LoVo (cell line): ENCODE measurements around the gene AOC2.

Experiments
- DNase-seq: peaks from one replicate; pipeline ENCODE4 v3.0.0-alpha.2; 2016; ENCODE audit warnings: low spot score

Gene AOC2, protein sequence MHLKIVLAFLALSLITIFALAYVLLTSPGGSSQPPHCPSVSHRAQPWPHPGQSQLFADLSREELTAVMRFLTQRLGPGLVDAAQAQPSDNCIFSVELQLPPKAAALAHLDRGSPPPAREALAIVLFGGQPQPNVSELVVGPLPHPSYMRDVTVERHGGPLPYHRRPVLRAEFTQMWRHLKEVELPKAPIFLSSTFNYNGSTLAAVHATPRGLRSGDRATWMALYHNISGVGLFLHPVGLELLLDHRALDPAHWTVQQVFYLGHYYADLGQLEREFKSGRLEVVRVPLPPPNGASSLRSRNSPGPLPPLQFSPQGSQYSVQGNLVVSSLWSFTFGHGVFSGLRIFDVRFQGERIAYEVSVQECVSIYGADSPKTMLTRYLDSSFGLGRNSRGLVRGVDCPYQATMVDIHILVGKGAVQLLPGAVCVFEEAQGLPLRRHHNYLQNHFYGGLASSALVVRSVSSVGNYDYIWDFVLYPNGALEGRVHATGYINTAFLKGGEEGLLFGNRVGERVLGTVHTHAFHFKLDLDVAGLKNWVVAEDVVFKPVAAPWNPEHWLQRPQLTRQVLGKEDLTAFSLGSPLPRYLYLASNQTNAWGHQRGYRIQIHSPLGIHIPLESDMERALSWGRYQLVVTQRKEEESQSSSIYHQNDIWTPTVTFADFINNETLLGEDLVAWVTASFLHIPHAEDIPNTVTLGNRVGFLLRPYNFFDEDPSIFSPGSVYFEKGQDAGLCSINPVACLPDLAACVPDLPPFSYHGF

DNA sequence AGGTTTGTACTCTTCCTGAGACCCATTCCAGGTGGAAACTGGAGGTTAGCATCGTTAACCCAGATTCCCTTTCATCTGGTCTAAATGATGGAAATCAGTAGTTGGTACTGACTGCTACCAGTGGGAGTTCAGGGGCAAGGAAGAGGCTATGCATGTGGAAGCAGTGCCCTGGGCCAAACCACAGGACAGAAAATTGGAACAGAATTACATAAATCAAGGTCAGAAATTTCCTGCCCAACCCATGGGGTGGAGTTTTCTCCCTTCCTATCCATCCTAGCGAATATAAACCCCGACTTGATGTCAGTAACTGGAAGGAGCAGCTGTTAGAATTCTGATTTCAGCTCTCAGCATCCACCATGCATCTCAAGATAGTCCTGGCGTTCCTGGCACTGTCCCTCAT lies at the start of gene AOC2:
Gene AOC2, plus strand, starts transcription at position 310 of the 400 bp plus-strand sequence. Its CDS starts 47 bp downstream, at position 357.
- DNase-seq, result no peak

DNA sequence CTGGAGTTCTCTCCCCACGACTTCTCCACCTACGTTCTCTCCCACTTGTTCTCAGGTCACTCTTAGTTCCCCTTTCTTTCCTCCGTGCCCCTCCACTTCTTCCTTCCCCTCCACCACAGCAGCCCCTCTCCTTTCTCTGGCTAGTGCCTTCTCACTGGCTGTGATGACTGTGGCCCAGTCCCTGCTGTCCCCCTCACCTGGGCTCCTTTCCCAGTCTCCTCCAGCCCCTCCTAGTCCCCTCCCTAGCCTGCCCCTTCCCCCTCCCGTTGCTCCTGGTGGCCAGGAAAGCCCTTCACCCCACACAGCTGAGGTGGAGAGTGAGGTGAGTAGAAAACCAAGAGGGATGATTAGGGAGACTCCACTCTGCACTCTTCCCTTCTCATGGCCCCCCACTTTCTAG lies 49.3 kb upstream of the AOC2 start:
- no peak for DNase-seq

DNA sequence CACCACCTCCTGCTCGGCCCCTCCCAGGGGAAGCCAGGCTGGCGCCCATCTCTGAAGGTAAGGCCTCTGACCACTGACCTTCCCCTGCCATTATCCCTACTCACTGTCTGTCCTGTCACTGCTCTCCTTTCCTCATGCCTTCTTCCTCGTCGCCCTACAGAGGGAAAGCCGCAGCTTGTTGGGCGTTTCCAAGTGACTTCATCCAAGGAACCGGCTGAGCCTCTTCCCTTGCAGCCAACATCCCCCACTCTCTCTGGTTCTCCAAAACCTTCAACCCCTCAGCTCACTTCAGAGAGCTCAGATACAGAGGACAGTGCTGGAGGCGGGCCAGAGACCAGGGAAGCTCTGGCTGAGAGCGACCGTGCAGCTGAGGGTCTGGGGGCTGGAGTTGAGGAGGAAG lies 48.9 kb upstream of the AOC2 start:
- DNase-seq, result no peak

DNA sequence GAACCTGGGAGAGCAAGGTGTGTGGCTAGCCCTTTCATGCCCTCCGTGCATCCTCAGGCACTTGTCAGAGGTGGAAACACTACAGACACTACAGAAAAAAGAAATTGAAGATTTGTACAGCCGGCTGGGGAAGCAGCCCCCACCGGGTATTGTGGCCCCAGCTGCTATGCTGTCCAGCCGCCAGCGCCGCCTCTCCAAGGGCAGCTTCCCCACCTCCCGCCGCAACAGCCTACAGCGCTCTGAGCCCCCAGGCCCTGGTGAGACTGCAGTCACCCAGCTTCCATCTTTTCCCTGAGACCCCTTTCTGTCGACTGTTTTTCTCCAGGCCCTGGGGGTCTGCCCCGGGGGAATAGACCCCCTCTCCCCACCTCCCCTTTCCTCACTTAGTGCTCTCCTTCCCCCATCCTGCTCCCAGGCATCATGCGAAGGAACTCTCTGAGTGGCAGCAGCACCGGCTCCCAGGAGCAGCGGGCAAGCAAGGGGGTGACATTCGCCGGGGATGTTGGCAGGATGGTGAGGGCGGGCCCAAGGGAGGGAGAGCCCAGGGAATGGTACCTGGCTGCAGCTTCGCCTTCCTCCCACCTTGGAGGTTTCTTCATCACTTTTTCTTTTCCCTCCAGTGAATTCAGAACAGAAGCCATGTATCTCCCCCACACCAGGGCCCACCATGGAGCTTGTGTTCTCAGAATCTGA lies 48.2 kb upstream of the AOC2 start:
- no peak for DNase-seq

DNA sequence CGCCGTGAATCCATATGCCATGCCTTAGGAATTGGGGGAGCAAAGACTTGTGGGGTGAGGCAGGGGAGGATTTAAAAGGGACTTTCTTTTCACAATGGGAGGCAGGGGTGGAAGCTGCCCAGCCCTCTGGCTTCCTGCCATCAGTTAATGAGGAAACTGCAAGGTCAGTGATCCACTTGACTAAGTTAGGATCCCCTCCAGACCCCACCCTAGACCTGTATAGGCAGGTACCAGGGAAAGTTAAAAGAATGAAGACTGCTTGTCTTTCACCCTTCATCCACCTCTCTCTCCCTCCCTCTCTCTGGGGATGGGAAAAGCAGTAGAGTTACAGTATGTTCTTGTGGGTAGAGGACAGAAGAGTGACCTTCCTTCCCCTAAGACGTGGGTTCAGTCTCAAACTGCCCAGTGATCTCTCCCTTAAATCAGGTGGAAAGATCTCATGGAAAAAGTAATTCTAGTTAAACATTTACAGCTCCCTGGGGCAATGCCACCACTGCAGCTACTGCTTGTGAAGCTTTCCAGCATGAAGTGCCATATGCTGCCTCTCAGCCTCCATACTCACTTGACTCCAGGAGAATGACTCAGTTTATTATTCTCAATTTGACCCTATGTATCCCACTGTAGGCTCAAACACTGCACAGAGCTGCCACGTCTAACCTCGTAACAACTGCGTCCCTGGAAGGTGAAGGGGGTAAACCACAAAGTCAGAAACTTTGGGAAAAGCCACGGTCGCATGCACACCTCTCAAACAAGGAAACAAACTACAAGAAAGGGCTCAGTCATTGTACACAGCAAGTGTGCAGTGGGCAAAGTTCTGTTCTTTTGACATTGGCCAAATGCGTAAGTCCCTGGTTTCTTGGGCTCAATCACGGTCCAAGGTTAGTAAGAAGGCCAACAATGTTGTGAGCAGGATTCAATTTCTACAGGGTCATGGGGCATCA lies 47.0 kb upstream of the AOC2 start:
- peak; percentile 77 for DNase-seq

- DNase-seq, result no peak
These were observed 46.4 kb upstream of the AOC2 start for GRCh38 chr17:42798011-42798382.

DNA sequence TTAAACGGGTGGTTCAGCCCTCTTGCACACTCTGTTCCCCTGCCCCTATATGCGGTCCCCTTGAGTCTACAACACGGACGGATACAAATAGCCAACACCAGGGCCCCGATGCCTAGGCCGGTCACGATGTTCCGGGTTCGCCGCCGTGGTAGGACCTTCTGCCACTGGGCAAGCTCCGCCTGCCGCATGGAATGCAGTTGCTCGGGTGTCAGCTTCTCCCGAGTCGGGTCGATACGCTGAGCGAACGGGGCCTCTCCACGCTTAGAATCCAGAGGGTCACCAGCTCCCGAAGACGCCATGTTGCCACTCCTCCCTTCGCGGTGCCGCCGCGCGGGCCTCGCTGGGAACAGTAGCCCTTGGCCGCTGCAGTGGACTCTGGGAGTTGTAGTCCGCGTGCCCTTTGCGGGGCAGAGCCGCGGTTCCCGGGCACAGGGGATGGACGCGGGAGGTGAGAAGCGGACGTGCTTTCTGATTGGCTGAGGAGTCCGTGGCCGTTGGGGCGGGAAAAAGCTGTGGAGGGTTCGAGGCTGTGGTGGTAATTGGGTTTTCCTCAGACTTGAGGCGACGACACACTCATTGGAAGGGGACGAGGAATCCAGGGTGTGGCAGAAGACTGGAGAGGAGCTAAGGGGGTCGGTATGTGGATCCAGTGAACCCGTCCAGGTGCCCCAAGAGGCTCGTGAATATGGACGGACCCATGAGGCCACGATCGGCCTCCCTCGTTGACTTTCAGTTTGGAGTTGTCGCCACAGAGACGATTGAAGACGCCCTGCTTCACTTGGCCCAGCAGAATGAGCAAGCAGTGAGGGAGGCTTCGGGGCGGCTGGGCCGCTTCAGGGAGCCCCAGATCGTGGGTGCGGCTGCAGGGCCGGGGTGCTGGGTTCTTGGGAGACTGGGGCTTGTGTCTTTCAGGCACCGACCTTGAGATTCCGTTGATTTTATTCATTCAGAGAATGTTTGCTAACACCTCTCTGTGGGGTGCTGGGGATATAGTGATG lies 45.7 kb upstream of the AOC2 start, which contains the start of the genes CNTD1 and COA3:
Gene CNTD1, plus strand, starts transcription at position 479 of the 998 bp plus-strand sequence. Its CDS starts 207 bp downstream, at position 686.
Gene COA3, minus strand, starts transcription at position 322 of the 998 bp plus-strand sequence. Its CDS starts 23 bp downstream, at position 299.
- DNase-seq, result peak; percentile 89

DNA sequence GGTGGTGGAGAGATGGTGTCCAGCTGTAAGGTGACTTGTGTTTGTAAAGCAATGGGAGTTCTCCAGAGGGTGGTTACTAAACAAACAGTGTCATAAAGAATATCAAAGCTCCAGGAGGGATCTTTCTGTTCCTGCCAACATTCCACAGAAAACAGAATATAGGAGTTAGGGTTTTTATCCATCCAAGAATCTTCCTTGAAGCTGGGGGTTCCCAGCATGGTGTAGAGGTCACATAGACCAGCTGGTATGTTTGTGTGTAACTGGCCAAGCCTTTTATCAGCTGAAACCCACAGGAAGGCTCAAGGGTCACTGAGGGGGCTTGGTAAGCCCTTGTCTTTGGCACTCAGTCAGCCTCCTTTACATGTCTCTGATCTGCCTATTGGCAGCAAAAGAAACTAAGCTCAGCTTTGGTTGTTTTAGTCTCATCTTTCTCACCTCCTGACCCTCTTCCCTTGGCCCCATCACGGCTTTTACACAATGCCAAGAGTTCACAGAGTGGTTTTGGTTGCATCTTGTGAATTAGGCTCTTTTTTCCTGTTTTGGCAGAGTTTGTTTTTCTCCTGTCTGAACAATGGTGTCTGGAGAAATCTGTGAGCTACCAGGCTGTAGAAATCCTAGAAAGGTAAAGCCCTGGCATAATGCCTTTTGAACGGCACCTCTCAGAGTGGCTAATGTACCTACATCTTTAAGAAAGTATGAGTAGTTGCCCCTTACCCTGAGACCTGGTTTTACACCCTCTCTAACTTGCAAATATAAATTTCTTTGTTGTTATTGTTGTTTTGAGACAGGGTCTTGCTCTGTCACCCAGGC lies 41.1 kb upstream of the AOC2 start:
- DNase-seq, result peak; percentile 41

DNA sequence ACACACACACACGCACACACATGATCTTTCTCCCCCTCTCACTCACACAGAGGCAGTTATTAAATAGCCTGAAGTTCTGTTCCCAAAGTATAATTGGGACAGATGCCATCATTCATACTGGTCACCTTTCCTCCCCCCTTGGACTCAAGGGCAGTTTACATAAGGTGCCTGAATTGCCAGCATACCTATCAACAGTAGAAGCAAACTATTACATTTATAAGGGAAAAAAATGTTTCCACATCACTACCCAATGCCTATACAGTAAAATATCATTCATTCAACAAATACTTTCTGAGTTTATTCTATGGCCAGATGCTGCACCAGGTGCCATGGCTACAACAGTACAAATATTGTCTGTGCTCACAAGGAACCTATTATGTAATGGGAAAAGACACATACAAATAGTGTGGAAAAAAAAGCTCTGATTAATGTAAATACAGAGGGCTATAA lies 39.4 kb upstream of the AOC2 start:
- DNase-seq, result no peak

- DNase-seq, result no peak
These were observed 38.1 kb upstream of the AOC2 start for GRCh38 chr17:42806249-42806648.

- no peak for DNase-seq
These were observed 35.1 kb upstream of the AOC2 start for GRCh38 chr17:42809250-42809649.

DNA sequence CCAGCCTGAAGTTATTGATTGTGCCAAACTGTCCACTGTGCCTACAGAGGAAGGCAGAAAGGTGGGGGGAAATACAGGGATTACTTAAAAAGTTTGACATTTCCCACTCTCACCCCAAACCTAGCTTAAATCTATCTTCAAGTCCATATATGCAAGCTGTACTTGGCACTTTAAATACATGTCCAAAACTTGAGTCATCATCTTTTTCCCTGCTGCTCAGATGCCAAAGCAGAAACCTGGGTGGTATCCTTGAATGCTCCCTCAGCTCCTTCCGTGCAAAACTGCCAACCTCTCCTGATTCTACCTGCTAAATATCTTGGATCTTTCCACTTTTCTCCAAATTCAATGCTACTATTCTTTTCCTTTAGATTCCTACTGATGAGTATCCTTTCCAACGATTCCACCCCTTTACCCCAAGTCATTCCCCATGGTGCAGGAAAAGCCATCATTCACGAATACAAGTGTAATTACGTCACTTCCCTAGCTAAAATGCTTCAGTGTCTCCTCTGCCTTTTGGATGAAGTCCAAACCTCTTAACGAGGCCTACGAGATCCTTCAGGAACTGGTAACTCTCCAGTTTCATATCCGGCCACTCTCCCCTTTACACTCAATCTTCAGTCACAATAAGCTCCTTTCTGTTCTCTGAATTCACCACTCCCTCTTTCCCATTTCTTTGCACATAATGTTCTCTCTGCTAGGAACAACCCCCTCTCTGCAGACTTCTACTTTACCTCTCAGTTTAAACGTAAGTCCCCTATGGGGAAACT lies 29.6 kb upstream of the AOC2 start:
- DNase-seq, result no peak

DNA sequence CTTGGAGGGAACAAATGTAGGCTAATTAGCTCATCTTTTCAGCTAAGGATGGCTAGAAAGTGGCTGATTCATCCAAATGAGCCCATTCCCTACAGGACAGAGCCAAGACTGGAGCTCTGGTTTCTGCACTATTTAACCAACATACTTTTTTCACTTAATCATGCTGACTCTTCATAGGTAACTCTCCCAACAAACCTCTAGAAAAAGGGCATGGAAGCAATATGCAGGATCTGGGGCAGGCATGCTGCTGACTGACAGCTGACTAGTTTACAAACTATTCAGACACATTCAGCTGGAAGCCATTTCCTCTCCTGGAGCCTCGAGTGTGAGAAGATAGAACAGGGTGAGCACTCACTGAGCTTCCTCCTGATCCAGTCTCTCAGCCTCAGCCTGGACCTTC lies 26.5 kb upstream of the AOC2 start:
- no peak for DNase-seq

DNA sequence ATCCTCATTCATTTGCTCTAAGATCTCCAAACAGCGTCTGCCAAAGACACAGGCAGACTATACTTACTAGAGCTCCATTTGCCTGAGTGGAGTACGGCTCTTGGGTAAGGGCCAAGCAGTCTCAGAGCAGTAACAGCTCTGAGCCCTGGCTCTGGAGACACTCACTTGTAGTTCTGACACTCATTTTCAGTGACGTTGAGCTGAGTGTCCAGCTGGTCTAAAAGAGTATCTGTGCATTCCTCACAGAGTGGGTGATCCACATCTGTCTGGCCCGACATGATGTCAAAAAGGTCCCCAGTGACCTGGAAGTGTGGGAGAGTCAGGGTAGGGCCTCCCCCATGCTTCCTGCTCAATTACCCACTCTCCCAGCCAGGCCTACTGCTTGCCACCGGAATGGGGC lies 26.0 kb upstream of the AOC2 start:
- DNase-seq, result no peak

DNA sequence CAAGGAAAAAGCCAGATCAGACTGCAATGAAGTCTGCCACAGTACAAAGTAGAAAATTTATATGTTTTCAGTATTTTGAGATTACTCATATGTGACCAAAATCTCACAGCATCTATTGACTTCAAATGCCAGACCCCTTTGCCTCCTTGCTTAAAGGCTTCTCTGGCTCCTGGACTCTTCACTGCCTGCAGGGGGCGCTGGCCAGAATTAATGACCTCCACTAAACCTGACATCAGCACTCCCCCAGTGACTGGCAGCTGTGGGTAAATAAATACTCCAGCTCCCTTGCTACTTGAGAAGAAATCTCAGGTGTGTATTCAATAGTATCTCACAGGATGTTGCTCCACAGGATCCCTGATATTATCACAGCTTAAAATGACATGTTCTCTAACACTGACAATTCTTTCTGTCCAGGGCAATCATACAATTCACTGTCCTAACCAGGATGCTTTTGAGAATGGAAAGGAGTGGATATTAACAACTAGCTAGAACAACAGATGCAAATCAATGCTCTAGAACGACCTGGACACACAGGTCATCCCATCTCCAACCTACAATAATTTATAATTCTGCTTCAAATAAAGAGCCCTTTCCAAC lies 24.3 kb upstream of the AOC2 start:
- DNase-seq, result peak; percentile 46

GRCh38 chr17:42821176-42821575 lies 23.2 kb upstream of the AOC2 start:
- DNase-seq, result no peak

DNA sequence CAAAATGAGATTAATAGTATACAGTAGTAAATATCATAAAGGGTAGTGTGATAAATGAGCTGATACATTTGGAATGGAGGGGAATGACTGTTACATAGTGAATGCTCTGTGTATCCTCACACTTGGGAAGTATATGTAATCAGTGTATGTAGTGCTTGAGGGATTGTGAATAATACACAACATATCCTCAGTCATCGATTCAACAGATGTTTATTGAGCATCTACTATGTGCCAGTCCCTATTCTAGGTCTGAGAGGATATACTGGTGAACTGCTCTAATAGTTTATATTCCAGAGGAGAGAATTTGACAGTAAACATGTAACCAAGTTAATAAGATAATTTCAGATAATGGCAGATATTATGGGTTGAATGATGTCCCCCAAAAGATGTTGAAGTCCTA lies 16.9 kb upstream of the AOC2 start:
- no peak for DNase-seq

DNA sequence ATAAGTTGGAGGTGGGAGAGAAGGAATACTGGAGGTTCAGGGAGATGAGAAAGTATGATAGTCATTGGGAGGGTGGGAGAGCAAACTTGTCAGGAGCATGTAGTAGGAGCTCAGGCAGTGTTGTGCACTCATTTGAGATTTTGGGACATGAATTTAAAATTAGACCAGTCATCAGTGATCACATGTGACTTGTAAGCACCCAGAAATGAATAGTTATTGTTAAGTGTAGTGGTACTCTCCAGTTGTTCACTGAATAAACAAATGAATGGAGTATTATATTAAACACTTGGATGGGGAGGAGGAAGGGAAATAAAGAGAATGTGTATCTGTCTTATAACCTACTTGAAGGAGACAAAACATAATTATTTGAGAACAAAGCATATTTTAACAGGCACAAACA lies 13.4 kb upstream of the AOC2 start:
- no peak for DNase-seq
